Vagina (tissue), 2 donors: Measurements from ENCODE around the gene ANKRD11. TPM values are rescaled to one million over a fixed set of nuclear protein-coding genes. Genes with fewer than 3 reads are reported as not detected.
"Not testable (repeated sequence)": the region's sequence is repeated elsewhere in the genome, so short reads cannot be mapped to it uniquely, and the experiment has no call there.

Source experiments
- DNase-seq, 2 donors: peaks; one replicate each; pipeline ENCODE4 v3.0.0-alpha.2; 2017; ENCODE audit errors: extremely low spot score in 2 of 2
- H3K27ac ChIP-seq: fragments of 200-600 bp; sonication (generic); one replicate; pipeline ENCODE4 v1.5.1; 2019
- H3K27me3 ChIP-seq: fragments of 200-600 bp; sonication (generic); one replicate; pipeline ENCODE4 v1.5.1; 2019
- H3K36me3 ChIP-seq, 2 donors: fragments of 200-600 bp; sonication (generic); one replicate each; pipeline ENCODE4 v1.5.1; 2017 to 2019
- H3K4me1 ChIP-seq: fragments of 200-600 bp; sonication (generic); one replicate; pipeline ENCODE4 v1.5.1; 2019
- H3K4me3 ChIP-seq, 2 donors: fragments of 200-600 bp; sonication (generic); 1 replicate in 1 of 2; 2 replicates in 1 of 2; pipeline ENCODE4 v1.5.1; 2016 to 2019
- H3K9me3 ChIP-seq: fragments of 200-600 bp; sonication (generic); one replicate; pipeline ENCODE4 v1.5.1; 2019
- POLR2A ChIP-seq, 2 donors: fragments of 450-650 bp; IDR thresholded peaks; one replicate each; pipeline ENCODE4 v1.6.1; 2017; ENCODE audit warnings: antibody characterized with exemption in 2 of 2, mild to moderate bottlenecking in 2 of 2, moderate library complexity in 2 of 2
- POLR2AphosphoS5 ChIP-seq, 2 donors: sonication (generic); formaldehyde crosslinking; IDR thresholded peaks; one replicate each; pipeline ENCODE4 v1.9.0; 2017; ENCODE audit warnings: antibody characterized with exemption in 2 of 2, mild to moderate bottlenecking in 2 of 2, low read depth in 1 of 2; ENCODE audit not compliant: insufficient read depth in 1 of 2
- intact Hi-C: fragments of 100-400 bp; cut with DNase I; formaldehyde crosslinking; loops from one replicate; pipeline ENCODE4 v1.15.1; 2023
- total RNA-seq: library from RNA; depleted of rRNA; stranded (reverse); fragments of >200 nt; gene quantifications from one replicate; pipeline ENCODE4 v1.2.3, GENCODE V29; 2016
- TF ChIP-seq, protein P1 (sequence below), 3 experiments: fragments of 450-650 bp in 2 of 3; fragments of 200-600 bp in 1 of 3; sonication (generic) in 1 of 3; IDR thresholded peaks; one replicate each; pipeline ENCODE4 v1.5.1; 2017 to 2019; ENCODE audit warnings: antibody characterized with exemption in 3 of 3, mild to moderate bottlenecking in 2 of 3, moderate library complexity in 2 of 3

The ANKRD11 gene
- total RNA-seq, 1 donor from 2014 or later = 135 TPM

DNA sequence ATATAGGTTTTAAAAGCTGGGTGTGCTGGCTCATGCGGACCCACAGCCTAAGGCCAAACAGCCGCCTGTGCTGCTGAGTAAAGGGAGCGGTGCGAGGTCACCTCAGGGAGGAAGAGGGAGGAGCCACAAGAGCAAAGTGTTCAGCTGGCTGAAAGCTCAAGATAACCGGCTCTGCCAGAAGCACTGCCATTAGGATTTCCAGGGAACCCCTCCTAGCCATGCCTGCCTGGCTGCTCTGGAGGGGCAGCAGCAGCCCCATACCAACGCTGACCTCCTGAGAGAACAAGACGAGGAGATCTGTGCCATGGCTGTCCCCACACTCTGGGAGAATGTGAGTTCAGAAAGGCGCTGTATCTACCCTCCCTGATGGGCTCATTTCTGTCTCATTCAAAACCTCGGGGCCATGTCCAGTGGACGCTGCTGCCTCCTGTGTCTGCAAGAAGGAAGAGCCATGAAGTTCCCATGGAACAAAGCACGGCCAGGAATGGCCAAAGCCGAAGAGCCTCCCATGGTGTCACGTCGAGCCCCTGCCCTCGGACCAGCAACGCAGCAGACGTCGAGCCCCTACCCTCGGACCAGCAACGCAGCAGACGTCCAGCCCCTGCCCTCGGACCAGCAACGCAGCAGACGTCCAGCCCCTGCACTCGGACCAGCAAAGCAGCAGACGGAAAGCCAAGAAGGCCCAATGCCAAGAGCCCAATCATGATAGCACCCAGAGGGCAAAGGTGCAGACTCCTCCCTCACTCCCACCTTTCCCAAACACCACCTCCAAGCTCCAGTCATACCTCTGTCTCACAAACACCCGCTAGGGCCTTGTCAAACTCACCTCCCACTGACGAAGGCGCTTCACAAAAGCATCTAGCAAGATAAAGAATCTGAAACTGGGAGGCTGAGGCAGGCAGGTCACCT lies 107.0 kb downstream of the ANKRD11 start:
- no peaks in the 10 kb centered on the region for H3K36me3 ChIP-seq

DNA sequence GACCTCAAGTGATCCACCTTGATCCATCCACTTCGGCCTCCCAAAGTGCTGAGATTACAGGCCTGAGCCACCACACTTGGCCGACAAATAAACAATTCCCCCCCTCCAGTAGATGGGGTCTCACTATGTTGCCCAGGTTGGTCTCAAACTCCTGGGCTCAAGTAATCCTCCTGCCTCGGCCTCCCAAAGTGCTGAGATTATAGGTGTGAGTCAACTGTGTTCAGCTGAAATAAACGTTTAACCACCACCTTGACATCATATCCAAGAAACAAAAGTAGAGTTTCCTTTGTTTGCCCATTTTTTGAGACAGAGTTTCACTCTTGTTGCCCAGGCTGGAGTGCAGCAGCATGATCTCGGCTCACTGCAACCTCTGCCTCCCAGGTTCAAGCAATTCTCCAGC lies 107.8 kb downstream of the ANKRD11 start:
- H3K36me3 ChIP-seq, H3K4me3 ChIP-seq, H3K9me3 ChIP-seq, H3K27me3 ChIP-seq, intact Hi-C loops, DNase-seq, H3K27ac ChIP-seq: not testable (repeated sequence)
- peaks cover 88% of the 10 kb centered on the region for H3K4me1 ChIP-seq

More for the DNA sequence above, 107.0 kb downstream of the ANKRD11 start:
- Histone ChIP-seq H3K4me1 (peaks cover 83% of the 10 kb centered on the region), H3K27me3 (no peaks in the 10 kb centered on the region), H3K27ac (no peak overlapping the region), H3K4me3 (no peak overlapping the region), H3K9me3 (no peaks in the 10 kb centered on the region)
- intact Hi-C loops = no loop called here
- TF ChIP-seq POLR2AphosphoS5 (IDR thresholded peaks at IDR 0.05; ENCODE audit: insufficient read depth in 1 of 2, low read depth in 1 of 2) (peak; percentile 27 to 63), POLR2A (IDR thresholded peaks at IDR 0.05) (no peak)
- TF ChIP-seq, protein P1, sequence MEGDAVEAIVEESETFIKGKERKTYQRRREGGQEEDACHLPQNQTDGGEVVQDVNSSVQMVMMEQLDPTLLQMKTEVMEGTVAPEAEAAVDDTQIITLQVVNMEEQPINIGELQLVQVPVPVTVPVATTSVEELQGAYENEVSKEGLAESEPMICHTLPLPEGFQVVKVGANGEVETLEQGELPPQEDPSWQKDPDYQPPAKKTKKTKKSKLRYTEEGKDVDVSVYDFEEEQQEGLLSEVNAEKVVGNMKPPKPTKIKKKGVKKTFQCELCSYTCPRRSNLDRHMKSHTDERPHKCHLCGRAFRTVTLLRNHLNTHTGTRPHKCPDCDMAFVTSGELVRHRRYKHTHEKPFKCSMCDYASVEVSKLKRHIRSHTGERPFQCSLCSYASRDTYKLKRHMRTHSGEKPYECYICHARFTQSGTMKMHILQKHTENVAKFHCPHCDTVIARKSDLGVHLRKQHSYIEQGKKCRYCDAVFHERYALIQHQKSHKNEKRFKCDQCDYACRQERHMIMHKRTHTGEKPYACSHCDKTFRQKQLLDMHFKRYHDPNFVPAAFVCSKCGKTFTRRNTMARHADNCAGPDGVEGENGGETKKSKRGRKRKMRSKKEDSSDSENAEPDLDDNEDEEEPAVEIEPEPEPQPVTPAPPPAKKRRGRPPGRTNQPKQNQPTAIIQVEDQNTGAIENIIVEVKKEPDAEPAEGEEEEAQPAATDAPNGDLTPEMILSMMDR (IDR thresholded peaks at IDR 0.05) = no peak
- DNase-seq = no peak

DNA sequence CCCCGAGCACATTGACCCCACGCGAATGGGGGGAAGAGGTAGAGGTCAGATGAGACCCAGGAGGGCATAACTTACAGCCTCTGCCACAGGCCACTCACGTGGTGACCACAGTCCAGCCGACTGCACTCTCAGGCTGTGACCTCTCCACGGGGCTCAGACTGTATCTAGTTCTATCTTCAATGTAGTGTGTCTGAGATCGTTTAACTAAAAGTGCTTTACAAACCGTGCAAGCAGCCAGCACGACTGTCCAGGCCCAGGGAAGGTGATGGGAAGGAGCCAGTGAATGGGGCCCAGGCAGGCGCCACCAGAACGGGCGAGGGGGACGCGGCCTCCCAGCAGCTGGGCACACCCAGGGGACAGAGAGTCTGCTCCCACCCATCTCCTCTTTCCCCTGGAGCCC lies 108.6 kb downstream of the ANKRD11 start:
- no peak for TF ChIP-seq POLR2A (IDR thresholded peaks at IDR 0.05)
- TF ChIP-seq, protein P1 (IDR thresholded peaks at IDR 0.05) = no peak
- TF ChIP-seq POLR2AphosphoS5 (IDR thresholded peaks at IDR 0.05; ENCODE audit: insufficient read depth in 1 of 2, low read depth in 1 of 2) = no peak
- Histone ChIP-seq H3K27me3 (no peaks in the 10 kb centered on the region), H3K4me3 (no peak overlapping the region), H3K27ac (no peak overlapping the region), H3K36me3 (no peaks in the 10 kb centered on the region), H3K9me3 (no peaks in the 10 kb centered on the region), H3K4me1 (peaks cover 90% of the 10 kb centered on the region)
- intact Hi-C loops = no loop called here
- DNase-seq = no peak

DNA sequence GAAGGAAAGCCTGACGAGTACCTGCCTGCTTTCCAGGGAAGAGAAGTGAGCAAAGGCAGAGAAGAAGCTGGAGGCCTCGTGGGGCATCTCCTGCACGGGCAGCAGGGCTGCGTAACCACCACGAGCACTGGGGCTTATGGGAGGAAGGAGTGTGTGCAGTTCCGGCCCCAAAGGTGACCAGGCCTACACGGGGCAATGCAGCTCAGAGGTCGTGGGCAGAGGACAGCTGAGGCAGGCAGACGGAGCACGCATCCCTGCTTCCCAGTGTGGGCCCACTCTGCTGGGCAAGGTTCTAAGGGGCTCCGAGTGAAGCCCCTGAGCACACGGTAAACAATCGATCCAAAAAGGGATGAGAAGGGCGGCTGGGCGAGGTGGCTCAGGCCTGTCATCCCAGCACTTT lies 109.7 kb downstream of the ANKRD11 start:
- Histone ChIP-seq H3K4me3 (no peak overlapping the region), H3K27ac (no peak overlapping the region), H3K27me3 (no peaks in the 10 kb centered on the region), H3K9me3 (no peaks in the 10 kb centered on the region), H3K36me3 (no peaks in the 10 kb centered on the region), H3K4me1 (peaks cover 86% of the 10 kb centered on the region)
- TF ChIP-seq POLR2AphosphoS5 (IDR thresholded peaks at IDR 0.05; ENCODE audit: insufficient read depth in 1 of 2, low read depth in 1 of 2) (no peak), POLR2A (IDR thresholded peaks at IDR 0.05) (no peak)
- TF ChIP-seq, protein P1 (IDR thresholded peaks at IDR 0.05) = no peak
- intact Hi-C loops = no loop called here
- no peak for DNase-seq

DNA sequence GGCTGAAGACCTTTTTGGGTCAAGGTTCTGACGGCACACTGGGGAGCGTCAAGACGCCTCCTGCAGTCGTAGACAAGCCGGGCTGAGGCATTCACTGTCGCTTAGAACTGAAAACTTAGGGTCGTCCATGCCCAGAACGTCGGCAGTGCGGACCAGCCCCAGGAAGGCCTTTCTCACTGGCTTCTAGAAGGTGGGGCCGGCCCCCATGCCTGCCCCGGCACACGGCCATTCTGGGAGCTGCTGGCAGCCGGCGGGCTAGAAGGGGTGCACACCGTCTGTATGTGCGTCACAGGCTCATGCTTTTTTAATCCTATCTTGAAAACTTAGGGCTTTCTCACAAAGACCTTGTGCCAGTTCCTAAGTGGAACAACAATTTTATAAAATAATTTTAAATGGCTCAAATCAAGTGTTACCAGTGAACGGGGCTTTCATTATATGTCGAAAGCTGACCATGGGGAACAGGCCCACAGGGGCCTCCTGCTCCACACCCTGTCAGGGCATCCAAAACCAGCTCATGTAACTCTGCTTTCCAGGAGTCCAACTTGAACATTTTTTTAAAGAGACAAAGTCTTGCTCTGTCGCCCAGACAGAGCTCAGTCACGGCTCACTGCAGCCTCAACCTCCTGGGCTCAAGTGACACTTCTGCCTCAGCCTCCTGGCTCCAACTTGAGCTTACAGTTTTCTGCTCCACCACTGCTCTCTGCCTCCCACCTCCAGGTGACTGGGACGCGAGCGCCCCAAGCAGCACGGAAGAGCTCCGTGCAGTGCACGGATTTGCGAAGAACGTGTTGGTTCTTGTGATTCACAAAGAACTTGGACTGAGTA lies 111.2 kb downstream of the ANKRD11 start:
- Histone ChIP-seq H3K4me3 (no peak overlapping the region), H3K9me3 (no peaks in the 10 kb centered on the region), H3K36me3 (no peaks in the 10 kb centered on the region), H3K4me1 (peaks cover 78% of the 10 kb centered on the region), H3K27ac (peak overlapping the region; percentile 40), H3K27me3 (no peaks in the 10 kb centered on the region)
- intact Hi-C loops = no loop called here
- TF ChIP-seq, protein P1 (IDR thresholded peaks at IDR 0.05) = no peak
- peak in 1 of 2 donors; percentile 11 for TF ChIP-seq POLR2AphosphoS5 (IDR thresholded peaks at IDR 0.05; ENCODE audit: insufficient read depth in 1 of 2, low read depth in 1 of 2)
- DNase-seq = no peak
